Thoracic aorta (tissue), 2 donors: Measurements from ENCODE around the gene OR6T1. TPM values are rescaled to one million over a fixed set of nuclear protein-coding genes. Genes with fewer than 3 reads are reported as not detected.

ENCODE experiments used
- ATAC-seq: fragments of 150-250 bp; one replicate; pipeline ENCODE4 v1.8.0; 2017; ENCODE audit warnings: low read depth; ENCODE audit not compliant: insufficient number of reproducible peaks, low FRiP score
- DNase-seq: peaks from one replicate; pipeline ENCODE4 v3.0.0-alpha.2; 2020; ENCODE audit warnings: low spot score
- H3K27ac ChIP-seq, 2 donors: fragments of 200-600 bp; sonication (generic); 1 replicate in 1 of 2; 2 replicates in 1 of 2; pipeline ENCODE4 v1.5.1; 2016; ENCODE audit warnings: mild to moderate bottlenecking in 2 of 2, moderate library complexity in 2 of 2
- H3K27me3 ChIP-seq: fragments of 200-600 bp; sonication (generic); replicated peaks from 2 replicates; pipeline ENCODE4 v1.6.0; 2016; ENCODE audit warnings: mild to moderate bottlenecking; ENCODE audit not compliant: insufficient read depth
- H3K36me3 ChIP-seq: fragments of 200-600 bp; sonication (generic); one replicate; pipeline ENCODE4 v1.5.1; 2016
- H3K4me1 ChIP-seq, 2 donors: fragments of 200-600 bp; sonication (generic); 1 replicate in 1 of 2; 2 replicates in 1 of 2; pipeline versions ENCODE4 v1.5.1 to v1.6.0; 2016; ENCODE audit warnings: low read depth in 2 of 2, mild to moderate bottlenecking in 1 of 2; ENCODE audit not compliant: control insufficient read depth in 1 of 2
- H3K4me3 ChIP-seq: fragments of 200-600 bp; sonication (generic); 2 replicates; pipeline ENCODE4 v1.5.1; 2016; ENCODE audit warnings: mild to moderate bottlenecking
- H3K9me3 ChIP-seq: fragments of 200-600 bp; sonication (generic); 2 replicates; pipeline ENCODE4 v1.5.1; 2016
- CTCF ChIP-seq: fragments of 200-600 bp; sonication (generic); IDR thresholded peaks from one replicate; pipeline ENCODE4 v1.5.1; 2019; ENCODE audit warnings: antibody characterized with exemption
- total RNA-seq, 2 donors: library from RNA; depleted of rRNA; stranded (reverse); fragments of >200 nt; gene quantifications; one replicate each; pipeline versions ENCODE4 v1.1.0 to v1.2.3, GENCODE V29; 2016

Gene OR6T1
- total RNA-seq, result not detected

- no peaks in the 10 kb centered on the region for H3K27me3 ChIP-seq
- no peak within 1 kb of the TSS for H3K4me3 ChIP-seq
- H3K4me1 ChIP-seq, result no peaks in the 10 kb centered on the region
- DNase-seq (no peak), ATAC-seq (no peak)
- no peaks in the 10 kb centered on the region for H3K36me3 ChIP-seq
- TF ChIP-seq CTCF, result no peak
- no peaks in the 10 kb centered on the region for H3K9me3 ChIP-seq
- H3K27ac ChIP-seq, result no peak within 1 kb of the TSS
Observed at GRCh38 chr11:123943738-123944137, at the start of gene OR6T1. Gene OR6T1 (minus strand): TSS chr11:123943838. CDS start chr11:123943838, 0 bp downstream.

GRCh38 chr11:123979311-123979710, 35.7 kb upstream of the OR6T1 start:
- H3K36me3 ChIP-seq, result no peaks in the 10 kb centered on the region
- H3K4me1 ChIP-seq, result no peaks in the 10 kb centered on the region
- H3K27ac ChIP-seq, result no peak overlapping the region
- no peak for TF ChIP-seq CTCF
- H3K27me3 ChIP-seq, result no peaks in the 10 kb centered on the region
- no peak for ATAC-seq
- H3K4me3 ChIP-seq, result no peak overlapping the region
- no peak for DNase-seq
- no peaks in the 10 kb centered on the region for H3K9me3 ChIP-seq

- no peaks in the 10 kb centered on the region for H3K27me3 ChIP-seq
- ATAC-seq (no peak), DNase-seq (no peak)
- TF ChIP-seq CTCF, result no peak
- H3K4me3 ChIP-seq, result no peak within 1 kb of the TSS
- H3K9me3 ChIP-seq, result no peaks in the 10 kb centered on the region
- no peaks in the 10 kb centered on the region for H3K36me3 ChIP-seq
- no peaks in the 10 kb centered on the region for H3K4me1 ChIP-seq
- H3K27ac ChIP-seq, result no peak within 1 kb of the TSS
Observed at GRCh38 chr11:123977731-123978347, 34.2 kb upstream of the OR6T1 start, which contains the start of gene OR10S1. Gene OR10S1 (minus strand): TSS chr11:123977781. CDS start chr11:123977664, 117 bp downstream.

- ATAC-seq (no peak), DNase-seq (no peak)
- TF ChIP-seq CTCF, result no peak
Observed at GRCh38 chr11:123976770-123977560, 33.3 kb upstream of the OR6T1 start.

GRCh38 chr11:123973816-123974215, 30.2 kb upstream of the OR6T1 start:
- no peaks in the 10 kb centered on the region for H3K4me1 ChIP-seq
- TF ChIP-seq CTCF, result no peak
- no peaks in the 10 kb centered on the region for H3K36me3 ChIP-seq
- no peak for DNase-seq
- H3K27ac ChIP-seq, result no peak overlapping the region
- no peaks in the 10 kb centered on the region for H3K27me3 ChIP-seq
- H3K9me3 ChIP-seq, result no peaks in the 10 kb centered on the region
- no peak overlapping the region for H3K4me3 ChIP-seq
- ATAC-seq, result no peak

More at GRCh38 chr11:123976770-123977560, 33.3 kb upstream of the OR6T1 start:
- H3K36me3 ChIP-seq, result no peaks in the 10 kb centered on the region
- no peaks in the 10 kb centered on the region for H3K27me3 ChIP-seq
- no peak overlapping the region for H3K4me3 ChIP-seq
- no peaks in the 10 kb centered on the region for H3K4me1 ChIP-seq
- no peaks in the 10 kb centered on the region for H3K9me3 ChIP-seq
- H3K27ac ChIP-seq, result no peak overlapping the region
